HG03060 (cell line): ENCODE results near the gene NYNRIN.

Experiments
- ATAC-seq: cut with Tn5 transposase; IDR thresholded peaks from one replicate; pipeline ENCODE4 v1.9.1; 2021; ENCODE audit warnings: low read depth, moderate number of reproducible peaks; ENCODE audit not compliant: unreplicated experiment

NYNRIN gene

DNA sequence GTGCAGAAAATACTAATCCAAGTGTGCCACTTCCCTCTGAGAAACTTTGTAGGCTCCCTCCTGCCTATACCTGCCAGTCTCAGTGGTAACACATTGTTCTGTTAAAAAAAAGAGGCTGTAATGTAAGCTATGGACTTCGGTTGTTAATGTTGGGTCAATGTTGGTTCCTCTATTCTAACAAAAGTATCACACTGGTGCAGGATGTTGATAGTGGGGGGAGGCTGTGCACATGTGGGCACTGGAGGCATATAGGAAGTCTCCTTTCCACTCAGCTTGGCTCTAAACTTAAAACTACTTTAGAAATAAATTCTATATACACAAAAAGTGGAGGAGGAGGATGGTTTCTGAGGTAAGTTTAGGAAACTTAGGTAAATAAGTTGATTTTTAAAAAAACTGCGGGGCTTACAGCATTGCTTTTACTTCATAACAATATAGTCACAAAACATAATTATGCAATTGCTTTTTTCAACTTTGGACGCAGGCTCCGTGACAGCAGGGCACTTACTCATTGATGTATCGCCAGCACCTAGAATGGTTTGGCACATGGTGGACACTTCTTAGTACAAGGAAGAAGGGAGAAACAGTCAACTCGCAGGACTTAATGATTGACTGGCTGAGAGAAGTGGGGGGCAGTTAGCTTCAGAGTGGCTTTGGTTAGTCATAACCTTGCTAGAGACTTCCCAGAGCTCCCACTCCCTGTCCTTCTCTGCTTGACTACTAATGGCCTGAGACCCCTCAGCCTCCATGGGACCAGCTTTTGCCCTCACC, 7.9 kb upstream of the NYNRIN start:
- no peak for ATAC-seq

DNA sequence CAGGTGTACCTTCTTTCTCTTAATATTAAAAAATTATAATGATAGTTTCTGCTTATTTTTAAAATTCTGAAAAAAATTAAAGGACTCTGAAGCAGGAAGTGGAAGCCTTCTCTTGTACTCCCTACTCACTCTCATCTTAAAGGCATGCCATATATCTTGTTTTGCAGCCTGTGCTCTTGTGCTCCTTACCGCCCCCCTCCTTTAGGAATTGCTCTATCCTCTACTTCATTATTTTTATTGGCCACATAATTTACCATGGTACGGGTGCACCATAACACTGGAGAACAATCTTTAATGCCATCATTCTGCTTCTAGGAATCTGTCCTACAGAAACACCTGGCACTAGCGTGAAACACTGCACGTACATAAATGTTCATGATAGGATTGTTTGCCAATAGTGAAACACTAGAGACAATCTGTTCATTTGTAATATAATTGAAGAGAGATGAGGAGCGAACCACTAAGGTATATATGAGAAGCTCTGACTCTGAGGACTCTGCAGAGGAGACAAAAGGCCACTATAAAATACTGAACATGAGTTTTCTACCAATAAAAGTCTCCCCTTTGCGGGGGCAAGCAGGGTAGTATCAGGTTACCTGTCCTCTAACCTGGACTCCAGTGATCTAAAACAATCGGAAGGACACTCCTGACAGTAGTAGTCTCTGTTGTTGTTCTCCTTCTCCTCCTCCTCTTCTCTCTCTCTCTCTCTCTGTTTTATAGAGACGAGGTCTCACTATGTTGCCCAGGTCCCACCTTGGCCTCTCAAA, 6.3 kb upstream of the NYNRIN start:
- ATAC-seq, result no peak

GRCh38 chr14:24394275-24394674, 4.5 kb upstream of the NYNRIN start:
- ATAC-seq, result no peak

DNA sequence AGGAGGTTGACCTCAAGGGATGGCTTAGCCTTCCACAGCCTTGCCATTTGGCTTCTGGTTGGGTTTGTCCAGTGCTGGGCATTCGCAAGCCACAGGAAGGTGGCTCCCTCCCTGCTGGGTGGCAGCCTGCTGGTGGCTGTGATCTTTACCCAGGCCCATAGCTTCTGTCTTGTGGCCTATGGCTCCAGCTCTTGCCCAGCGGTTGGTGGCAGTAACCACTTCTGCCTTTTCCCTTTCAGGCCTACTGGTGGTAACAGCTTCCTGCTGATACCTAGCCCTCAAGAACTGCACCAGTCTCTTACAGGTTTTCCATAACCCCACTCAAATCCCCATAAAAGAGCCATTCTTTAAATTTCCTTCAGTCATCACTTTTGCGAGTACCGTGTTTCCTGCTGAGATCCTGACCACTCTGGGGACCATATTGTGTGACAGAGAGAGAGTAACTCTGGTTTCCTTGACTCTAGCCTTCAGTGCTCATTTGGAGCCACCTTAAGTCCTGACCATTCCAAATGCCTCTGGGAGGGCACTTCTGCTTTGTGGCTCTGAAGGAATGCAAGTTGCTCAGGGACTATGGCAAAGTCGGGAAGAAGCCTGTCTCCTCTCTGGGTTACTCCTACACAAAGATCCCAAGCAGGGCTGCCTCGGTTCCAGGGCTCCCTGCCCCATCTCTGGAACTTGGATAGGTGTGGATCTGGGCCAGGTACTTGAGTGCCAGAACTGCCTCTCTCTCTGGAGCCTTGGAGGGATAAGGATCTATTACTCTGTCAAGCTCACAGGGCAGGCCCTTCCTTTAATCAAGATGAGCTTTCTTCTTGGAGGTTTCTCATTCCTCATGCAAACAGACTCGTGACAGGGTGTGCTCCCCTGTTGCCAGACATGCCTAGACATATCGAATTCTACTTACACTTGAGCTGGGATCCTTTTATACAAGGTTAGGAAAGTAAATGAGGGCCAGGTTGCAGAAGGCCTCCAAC, 2.9 kb upstream of the NYNRIN start:
- no peak for ATAC-seq

GRCh38 chr14:24397639-24398292, 1.0 kb upstream of the NYNRIN start:
- no peak for ATAC-seq

GRCh38 chr14:24398293-24398652, 530 bp upstream of the NYNRIN start:
- no peak for ATAC-seq

- no peak for ATAC-seq
These were observed 632 bp downstream of the NYNRIN start for GRCh38 chr14:24399447-24399822.

DNA sequence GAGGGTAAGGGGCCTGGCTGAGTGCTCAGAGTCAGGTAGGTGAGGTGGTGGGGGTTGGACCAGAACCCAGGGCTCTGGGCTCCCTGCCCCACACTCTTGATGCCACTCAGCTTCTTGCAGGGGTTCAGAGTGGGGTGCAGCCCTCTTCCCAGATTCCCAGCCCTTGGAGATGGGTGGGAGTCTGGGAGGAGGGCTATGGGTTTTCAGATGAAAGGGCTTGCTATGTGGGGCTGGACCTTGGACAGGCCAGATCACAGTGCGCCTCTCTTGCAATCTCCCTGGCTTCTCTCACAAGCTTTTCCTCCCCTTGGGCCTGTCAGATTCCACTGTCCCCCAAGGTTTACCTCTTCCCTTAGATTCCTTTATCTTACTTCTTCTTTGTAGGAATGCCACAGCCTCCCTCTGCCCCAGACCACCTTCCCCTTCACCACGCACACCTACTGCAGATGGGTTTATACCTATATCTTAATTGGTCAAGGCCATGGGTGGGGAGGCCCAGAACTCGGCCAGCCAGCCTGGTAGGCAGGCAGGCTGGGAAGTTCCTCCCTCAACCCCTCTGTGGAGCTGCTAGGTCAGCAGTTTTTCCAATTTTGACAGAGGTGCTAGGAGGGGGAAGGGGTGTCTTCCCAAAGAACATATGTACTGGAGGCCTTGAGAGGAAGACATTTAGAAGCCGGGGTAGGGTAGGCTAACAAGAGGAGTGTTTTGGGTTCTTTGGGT, 1.4 kb downstream of the NYNRIN start:
- no peak for ATAC-seq

DNA sequence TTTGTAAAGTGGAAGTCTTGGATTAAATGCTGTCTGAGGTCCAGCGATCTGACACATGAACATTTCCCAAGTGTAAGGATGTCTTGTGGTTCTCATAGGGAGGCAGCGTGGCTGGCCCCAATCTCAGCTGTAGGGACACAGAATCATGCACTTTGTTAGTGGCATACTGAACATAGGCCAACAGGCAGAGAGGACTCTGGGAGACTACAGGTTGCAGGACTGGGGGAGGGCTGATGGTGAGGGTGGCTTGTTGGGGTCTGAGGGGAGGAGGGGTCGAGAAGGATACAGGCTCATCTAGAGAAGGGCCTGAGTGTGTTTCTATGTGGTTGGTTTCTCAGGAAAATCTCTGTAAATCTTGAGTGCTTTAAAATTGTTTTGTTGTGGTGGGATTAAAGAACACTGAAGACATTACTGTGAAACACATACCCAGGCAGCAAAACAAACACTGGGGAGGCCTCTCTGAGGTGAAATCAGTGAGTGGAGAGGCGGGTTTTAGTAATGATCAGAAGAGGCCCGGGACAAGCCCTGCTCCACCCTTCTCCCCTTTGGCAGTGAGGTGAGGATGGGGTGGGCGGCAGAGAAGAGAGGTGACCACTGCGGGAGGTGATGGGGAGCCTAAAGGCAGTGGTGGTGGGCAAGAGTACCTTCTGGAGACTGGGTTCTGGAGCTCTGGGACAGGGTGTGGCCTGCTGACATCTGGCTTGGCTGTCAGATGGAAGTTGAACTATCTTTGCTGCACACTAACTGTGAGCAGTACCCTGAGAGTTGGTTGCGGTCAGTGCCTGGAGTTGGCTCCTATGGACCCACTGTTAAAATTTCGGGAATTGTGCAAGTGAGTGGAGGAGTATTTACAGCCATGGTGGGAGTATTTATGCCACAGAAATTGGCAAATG, 3.3 kb downstream of the NYNRIN start:
- ATAC-seq, result no peak

GRCh38 chr14:24403294-24403998, 4.6 kb downstream of the NYNRIN start:
- no peak for ATAC-seq

GRCh38 chr14:24404814-24405213, 6.0 kb downstream of the NYNRIN start:
- no peak for ATAC-seq

- ATAC-seq, result no peak
These were observed 7.6 kb downstream of the NYNRIN start for GRCh38 chr14:24406416-24406815.

DNA sequence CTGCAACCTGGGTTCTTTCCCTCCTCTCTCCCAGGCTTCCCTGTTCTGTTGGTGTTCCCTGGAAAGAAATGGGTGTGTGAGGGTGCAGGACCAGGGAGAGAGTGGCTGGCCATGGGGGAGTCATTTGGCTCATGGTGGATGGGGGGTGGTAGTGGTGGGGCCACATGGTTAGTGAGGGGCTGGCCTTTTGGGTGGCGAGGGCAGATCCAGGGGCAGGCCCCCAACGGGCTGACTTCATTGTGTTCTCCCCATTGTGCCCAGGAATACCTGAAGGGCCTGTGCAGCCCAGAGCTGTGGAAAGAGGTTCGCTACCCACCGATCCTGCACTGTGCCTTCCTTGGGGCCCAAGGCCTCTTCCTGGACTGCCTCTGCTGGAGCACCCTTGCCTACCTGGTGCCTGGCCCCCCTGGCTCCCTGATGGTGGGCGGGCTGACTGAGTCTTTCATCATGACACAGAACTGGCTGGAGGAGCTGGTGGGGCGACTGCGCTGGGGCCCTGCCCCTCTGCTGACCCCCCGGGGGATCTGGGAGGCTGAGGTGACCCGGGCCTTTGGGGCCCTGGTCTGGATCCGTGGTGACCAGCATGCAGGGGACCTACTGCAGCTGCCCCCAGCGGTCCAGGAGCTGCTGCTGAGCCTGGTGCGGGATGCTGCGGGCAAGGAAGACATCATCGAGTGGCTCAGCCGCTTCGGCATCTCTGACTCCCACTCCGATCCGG, 9.0 kb downstream of the NYNRIN start:
- ATAC-seq, result no peak

GRCh38 chr14:24408764-24409163, 10.0 kb downstream of the NYNRIN start:
- no peak for ATAC-seq

GRCh38 chr14:24409192-24409591, 10.4 kb downstream of the NYNRIN start:
- ATAC-seq, result no peak

DNA sequence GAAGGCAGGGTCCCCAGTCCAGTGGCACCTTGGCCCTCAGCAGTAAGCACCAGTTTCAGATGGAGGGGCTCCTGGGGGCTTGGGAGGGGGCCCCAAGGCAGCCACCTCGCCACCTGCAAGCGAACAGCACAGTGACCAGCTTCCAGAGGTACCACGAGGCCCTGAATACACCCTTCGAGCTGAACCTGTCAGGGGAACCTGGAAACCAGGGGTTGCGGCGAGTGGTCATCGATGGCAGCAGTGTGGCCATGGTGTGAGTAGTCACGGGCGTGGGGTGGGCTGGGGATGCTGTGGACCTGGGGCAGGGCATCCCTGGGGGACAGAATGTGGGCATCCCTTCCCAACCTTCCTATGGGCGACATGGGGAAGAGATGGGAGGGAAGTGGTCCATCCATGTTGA, 11.2 kb downstream of the NYNRIN start:
- no peak for ATAC-seq
